ENCODE measurements around the gene TCOF1.

DNA sequence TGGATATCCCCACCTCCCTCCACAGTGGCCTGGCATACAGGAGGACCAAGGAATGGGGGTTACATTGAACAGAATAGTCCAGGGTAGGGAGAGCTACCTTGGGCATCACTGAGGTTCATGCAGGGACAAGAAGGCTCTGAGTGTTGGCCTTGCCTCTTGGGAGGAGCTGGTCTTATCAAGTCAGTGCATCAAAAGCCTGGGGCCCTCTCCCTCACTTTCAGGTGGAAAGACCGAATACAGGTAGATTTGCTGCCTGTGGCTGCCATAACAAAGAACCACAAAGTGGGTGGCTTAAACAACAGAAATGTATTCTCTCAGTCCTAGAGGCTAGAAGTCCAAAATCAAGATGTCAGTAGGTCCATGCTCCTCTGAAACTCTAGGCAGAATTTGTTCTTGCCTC, 36.3 kb upstream of the TCOF1 start:
- no peak for TF ChIP-seq CTCF (conservative IDR thresholded peaks at IDR 0.05; ENCODE audit: low read length)
- TF ChIP-seq EZH2phosphoT487 (IDR thresholded peaks at IDR 0.05; ENCODE audit: borderline replicate concordance, low read depth, low read length) = no peak
